CD4-positive, alpha-beta T cell treated with Interleukin-10 for 1 hour (primary cell): ENCODE data around the gene PRKG1.
A peak's percentile ranks its signal among the peaks of the same experiment; 100 is the strongest.
"Not testable (repeated sequence)": the region's sequence is repeated elsewhere in the genome, so short reads cannot be mapped to it uniquely, and the experiment has no call there.

Source experiments
- DNase-seq: peaks from one replicate; pipeline ENCODE4 v3.0.0-alpha.2; 2020

PRKG1 gene

DNA sequence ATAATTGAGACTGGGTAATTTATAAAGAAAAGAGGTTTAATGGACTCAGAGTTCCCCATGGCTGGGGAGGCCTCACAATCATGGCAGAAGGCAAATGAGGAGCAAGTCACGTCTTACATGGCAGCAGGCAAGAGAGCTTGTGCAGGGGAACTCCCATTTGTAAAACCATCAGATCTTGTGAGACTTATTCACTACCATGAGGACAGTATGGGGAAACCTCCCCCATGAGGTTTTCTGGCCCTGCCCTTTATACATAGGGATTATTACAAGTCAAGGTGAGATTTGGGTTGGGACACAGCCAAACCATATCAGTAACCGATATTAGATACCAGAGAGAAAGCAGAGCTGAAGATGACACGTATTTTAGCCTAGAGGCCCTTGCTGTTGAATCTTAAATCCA lies 267.5 kb downstream of the PRKG1 start:
- not testable (repeated sequence) for DNase-seq

DNA sequence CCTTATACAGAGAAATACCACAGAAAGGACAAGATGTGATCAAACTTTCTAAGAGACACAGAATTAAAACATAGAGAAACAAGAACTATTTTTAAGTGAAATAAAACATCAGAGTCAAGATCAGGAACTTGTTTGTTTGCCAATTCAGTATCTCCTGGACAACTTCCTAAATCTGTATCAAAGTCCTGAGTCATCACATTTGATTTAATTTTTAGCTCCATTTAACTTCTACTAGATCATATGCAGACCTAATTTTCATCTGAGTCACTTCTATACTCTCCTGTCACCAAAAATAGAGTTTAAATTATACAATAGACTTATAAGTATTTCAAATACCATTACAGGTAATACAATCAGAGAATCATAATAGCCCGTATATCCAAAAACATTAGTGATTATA lies 268.1 kb downstream of the PRKG1 start:
- DNase-seq = no peak

DNA sequence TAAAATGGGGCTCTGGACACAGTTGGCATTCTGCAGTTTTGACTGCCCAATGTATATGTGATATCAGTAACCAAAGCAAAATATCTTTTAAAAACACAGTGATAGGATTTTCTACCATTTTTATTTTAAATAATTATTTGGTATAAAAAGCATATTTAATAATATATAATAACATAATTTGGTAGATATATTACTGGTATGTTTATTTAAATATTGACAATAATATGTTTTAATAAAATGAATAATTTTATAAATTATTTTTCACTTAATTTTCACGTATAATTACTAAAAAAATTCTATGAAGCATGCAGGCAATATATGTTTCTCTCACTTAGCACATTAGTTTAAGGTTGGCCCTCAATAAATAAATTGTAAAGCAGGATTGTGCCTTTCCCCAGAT lies 269.1 kb downstream of the PRKG1 start:
- DNase-seq = no peak

DNA sequence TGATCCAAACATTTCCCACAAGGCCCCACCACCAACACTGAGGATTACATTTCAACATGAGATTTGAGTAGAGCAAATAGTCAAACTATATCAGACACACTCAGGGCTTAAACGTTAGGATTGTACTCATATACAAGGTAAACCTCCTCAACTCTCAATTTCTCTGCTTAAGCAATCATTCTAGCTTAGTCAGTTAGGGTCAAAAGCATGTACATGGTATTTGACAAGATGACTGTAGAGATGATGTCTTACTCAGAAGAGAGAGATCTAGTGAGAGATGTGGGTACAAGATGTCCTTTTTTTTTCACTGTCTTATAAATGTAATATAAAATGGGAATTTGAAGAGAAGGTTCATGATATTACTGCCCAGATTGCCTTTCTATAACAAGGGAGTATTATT lies 270.1 kb downstream of the PRKG1 start:
- DNase-seq = no peak

DNA sequence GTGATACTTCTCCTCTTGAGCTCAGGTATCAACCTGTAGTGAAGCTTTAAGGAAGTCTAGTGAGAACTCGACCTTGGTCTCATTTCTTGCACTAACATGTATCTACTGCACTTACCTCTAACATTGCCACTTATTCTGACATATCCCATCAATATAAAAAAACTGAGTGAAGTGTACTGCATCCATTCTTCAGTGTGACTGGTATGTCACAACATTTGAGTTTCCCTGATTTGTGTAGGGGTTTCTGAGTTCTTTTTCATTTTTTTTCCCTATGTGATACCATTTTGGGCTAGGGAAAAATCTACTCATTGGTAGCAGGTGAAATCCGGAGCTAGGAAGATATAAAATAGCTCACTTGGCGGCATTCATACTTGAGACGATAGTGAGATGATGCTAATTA lies 274.3 kb downstream of the PRKG1 start:
- DNase-seq = no peak

DNA sequence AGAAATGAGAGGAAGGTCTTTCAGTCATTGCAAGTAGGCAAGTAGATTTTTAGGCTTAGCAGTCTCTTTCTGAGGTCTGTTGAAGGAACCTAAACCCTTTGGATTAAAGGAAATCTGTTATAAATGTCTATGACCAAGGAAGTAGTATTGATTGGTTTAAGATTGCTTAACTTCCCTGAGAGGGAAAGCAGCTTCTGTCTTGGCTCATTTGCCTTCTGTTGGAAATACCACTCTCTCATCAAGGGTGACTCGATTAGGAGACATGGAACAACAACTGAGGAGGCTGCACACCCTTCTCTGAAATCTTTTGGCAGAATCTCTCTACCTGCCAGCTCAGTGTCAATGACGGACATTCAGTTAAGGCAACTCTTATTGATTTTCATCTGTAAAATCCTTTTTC lies 282.9 kb downstream of the PRKG1 start:
- DNase-seq = no peak

DNA sequence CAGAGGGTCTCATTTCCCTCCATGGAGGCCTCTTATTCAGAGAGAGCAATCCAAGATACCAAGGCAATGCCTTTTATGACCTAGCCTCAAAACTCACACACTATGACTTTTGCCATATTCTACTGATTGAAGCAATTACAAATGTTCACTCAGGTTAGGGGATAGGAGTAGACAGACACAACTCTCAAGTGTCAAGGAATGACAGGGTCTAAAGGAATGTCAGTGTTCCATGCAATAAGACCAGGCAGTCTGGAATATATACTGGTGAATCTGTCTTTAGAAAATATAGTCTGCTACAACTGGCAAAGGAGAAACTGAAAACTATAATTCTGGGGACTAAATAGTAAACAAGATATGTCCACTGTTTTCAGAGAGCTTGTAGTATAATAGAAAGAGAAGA lies 283.9 kb downstream of the PRKG1 start:
- DNase-seq = no peak

DNA sequence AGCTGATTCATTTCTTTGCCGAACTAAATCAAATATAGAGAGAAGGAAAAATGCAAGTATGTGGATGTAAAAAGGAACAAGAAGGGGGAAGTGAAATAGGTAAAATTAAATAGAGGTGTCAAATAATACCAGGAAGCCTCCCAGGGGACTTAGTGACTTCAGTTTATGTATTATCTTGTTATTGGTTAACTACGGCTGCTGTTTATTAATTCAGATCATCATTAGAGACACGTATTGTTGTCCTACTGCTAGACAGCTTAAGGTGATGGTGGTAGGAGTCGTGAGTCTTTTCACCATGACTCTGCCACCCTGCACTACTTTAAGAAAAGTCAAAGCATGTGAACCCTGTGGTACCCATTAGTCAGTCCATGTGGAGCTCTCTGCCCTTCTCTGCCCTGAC lies 289.1 kb downstream of the PRKG1 start:
- no peak for DNase-seq

DNA sequence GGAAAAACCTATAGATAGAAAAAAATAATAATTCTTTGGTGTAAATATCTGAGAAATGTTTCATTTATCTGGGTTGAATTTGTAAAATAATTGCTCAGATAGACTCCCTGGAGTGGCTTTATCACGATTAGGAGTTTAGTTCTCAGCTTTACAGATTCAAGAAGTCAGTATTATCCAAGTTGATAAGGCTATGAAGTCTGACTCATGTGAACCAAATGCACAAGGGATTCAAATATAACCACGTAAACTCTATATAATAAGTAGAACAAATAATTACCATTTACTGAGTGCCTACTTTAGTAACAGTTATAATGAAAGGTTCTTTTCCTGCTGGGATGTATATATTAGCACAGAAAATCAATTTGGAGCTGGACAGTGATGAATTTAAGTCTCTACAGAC lies 290.4 kb downstream of the PRKG1 start:
- DNase-seq = no peak

DNA sequence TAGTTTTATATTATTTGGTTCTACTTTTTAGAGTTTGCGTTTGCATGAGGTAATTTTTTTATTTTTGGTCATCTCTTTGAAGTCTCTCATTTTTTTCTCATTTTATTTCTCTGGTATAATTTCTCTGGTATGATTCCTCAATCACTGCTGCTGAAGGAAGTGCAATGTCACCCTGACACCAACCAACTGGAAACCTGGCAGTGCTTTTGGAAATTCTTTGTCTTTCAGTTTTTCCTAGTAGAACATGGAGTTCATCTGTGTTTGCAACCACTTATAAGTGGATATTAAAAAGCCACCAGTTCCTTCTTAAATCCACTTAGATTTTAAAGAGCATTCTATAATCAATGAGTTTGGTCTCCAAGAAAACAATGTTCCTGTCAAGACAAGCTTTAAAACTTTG lies 291.8 kb downstream of the PRKG1 start:
- DNase-seq = no peak

DNA sequence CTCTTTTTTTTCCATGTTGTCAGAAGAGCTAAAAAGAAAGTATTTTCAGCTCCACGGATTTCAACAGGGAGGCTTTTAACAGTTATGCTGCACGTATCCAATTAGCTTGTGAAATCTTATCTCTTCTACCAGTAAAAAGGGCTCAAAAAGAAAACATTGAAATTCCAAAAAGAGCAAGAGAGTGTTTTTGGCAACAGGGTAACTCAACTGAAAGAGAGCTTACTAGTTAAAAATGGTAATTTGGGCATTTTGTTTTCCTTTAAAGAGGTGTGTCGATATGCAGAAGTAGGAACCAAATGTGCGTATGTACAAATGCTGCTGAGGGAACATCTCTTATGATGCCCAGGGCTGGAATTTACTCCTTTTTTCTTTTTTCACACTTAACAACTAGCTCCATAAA lies 292.8 kb downstream of the PRKG1 start:
- no peak for DNase-seq

DNA sequence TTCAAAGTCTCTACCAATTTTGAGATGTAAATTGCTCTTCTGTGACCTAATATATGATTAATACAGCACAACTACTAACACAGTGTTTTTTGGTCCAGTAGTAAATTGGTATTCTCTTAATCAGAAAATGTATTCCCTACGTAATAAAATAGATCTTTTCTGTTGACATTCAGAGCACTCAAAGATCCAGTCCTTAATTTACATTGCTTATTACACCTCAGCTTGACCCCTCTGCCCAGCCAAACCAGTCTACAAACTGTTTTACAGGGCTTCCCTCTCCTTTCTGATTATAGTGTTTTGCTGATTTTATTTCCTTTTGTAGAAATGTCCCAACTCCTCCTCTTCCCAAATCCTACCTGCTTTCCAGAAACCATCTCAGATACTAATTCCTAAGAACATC lies 293.4 kb downstream of the PRKG1 start:
- DNase-seq = no peak

DNA sequence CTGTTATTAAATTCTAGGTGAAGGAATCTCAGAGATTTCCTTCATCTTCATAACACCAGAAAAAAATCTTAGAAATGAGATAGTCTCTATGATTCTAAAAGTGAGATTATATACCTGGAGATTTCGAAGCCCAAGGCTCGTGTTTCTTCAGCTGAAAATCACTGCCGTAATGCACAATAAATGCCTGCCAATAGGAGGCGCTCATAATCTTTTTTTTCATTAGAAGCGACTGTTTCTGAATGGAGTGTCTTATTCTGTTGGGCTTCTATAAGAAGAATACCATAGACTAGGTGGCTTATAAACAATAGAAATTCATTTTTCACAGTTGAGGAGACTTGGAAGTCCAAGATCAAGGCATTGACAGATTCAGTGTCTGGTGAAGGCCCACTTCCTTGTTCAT lies 294.7 kb downstream of the PRKG1 start:
- no peak for DNase-seq

DNA sequence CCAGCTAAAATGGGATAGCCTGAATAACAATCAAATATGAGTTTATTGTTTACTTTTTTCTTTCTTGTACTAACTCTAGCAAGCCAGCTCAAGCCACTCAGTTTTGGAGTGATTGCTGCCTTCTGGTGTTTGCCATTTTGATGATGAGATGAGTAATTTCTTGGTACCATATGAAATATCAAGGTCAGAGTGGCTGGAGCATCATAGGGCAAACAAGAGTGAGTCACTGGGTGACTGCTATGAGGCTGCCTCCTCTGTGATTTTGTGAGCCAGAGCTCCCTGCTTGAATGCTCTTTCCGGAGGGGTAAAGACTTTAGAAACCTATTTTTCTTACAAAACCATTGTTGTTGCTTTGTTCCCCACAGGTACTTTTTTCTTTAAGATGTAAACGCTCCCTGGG lies 295.6 kb downstream of the PRKG1 start:
- no peak for DNase-seq

DNA sequence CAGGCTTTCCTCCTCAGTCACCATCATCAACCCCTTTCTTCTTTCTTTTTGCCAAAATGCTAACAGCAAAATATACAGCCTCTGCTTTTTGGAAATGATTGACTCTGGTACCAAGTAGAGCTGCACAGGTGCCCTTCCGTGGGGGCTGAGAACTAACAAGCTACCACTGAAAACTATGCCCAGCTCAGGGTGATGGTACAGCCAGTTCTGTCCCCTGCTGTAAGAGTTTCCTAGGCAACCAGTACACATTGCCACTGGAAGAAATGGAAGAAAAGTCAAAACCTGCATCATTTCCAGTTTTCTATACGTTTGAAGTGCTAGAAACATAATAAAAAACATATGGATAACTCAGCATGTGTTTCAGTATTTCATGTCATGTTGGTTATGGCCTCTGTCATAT lies 297.5 kb downstream of the PRKG1 start:
- DNase-seq = no peak

DNA sequence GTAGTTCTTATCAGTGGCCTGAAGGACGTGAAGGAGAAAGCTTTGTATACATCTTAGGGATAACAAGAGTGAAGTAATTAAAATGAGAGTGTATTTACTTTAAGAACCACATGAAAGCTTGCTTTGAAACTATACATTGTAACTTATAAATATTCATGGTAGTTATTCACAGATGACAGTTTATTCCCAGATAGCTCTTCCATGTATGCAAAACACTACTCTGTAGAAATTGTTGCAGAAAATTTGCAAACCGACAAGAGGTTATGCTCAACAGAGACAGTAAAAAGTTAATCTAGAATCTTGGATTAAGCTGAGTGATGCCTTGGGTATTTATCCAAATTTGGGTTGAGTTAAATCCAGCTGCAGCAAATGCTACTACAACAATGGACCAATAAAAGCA lies 301.5 kb downstream of the PRKG1 start:
- DNase-seq = no peak

DNA sequence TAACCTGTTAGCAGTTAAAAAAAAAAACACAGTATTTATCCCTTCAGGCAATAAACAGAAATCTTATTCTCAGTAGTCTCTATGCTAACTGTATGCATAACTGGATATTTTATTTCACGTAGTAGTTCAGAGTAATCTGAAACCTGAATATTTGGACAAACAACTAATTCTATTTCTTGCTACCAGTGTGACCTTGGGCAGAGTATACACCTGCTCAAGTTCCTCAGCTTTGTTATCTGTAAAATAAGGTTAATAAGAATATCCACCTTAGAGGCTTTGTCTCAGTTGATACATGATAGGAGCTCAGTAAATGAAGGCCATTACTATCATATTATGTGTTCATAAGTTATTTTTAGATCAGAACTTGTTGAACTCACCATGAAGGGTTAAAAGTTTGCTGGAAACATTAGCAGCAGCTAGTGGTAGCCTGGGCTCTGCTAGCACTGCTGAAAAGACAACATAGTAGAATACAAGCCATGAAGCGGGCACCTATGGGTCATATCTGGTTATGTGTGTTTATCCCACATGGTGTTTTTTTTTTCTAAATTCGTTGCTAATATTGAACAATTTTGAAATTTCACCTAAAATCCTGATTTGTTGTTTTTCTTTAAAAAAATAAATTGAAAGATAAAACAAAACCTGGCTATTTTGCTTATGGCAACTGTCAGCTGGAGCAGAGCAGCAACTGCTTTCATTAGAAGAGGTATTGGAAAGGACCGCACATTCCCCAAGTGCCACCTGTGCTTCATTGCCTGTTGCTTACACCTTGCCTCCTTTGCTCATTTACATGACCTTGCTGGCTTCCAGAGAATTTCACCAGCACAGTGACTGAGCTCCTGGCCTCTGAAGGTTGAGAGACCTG lies 303.0 kb downstream of the PRKG1 start:
- no peak for DNase-seq

DNA sequence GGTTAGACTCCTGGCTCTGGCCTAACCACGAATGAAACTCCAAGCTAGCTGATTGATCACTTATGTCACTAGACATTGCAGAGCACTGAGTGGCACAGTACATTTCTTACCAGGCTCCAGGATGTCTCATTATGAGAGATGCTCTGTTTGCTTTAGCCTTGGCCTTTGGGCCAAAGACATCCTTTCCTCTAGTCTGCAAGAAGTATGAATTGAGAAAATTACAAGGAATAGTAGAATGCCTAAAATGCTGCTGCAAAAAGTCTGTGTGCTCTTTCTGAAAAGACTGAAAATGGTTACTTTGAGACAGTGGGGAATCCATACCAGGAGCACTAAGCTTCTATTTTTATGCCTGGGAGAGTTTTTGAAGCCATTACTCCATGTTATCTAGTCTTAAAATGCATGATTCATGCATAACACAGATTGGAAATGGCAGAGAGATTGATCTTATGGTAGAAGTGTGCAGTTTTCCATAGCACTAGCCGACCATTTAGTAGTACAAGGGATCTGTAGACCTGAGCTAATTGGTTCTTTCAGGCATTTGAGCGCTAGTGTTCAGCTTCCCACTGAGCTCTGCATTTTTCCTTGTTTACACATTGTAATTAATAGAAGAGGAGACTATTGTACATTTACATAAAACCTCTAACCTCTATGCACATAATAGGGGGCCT lies 303.8 kb downstream of the PRKG1 start:
- DNase-seq = no peak

DNA sequence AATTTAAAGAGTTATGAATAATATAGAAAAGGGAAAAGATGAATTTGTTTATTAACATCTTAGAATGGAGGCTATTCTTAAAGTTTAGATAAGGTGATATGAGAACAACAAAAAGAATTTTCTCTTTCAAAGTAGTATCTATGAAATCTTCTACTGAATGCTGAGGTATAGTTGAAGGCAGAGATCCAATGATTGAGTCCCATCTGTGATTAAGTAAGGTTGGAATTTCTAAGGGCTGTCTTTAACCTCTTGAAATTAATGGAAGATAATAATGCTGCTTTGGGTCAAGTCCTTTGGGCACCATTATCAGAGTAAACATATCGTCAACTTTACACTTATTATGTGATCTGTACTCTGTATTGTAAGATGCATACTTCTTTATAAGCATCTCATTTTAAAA lies 307.9 kb downstream of the PRKG1 start:
- DNase-seq = no peak

DNA sequence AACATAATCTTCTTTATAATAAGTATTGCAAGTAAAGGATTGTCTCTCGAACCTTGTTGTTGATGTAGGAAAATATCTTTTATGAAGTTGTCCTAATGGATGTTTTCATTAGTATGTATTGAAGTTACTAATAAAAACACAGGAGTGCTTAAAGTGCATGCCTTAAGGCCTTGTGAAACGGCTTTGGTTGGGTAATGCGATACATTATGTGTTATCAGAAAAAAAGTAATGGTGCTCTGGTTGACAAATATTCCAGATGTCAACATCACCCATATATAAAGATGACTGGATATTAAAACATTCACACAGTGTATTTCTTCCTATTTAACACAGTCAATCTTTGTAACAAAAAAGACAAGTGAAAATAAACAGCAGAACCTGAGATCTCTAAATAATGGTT lies 310.7 kb downstream of the PRKG1 start:
- no peak for DNase-seq

DNA sequence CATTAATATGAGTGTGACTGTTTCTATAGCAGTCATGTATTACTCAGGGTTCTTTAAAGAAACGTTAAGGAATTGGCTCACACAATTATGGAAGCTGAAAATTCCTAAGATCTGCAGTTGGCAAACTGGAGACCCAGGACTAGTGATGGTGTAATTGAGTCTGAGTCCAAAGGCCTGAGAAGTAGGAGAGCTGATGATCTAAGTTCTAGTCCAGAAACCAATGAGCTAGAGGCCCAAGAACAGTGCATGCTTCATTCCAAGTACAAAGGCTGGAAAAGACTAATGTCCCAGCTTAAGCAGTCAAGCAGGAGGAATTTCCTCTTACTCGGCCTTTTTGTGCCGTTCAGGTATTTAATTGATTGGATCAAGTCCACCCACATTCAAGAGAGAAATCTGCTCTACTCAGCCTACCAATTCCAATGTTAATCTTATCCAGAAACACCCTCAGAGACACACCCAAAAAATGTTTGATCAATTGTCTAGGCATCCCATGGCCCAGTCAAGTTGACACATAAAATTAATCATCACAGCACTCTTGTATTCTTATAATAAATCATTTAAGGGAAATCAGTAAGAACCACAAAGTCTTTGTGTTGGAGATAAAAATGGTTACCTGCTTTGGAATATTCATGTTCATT lies 312.1 kb downstream of the PRKG1 start:
- no peak for DNase-seq

DNA sequence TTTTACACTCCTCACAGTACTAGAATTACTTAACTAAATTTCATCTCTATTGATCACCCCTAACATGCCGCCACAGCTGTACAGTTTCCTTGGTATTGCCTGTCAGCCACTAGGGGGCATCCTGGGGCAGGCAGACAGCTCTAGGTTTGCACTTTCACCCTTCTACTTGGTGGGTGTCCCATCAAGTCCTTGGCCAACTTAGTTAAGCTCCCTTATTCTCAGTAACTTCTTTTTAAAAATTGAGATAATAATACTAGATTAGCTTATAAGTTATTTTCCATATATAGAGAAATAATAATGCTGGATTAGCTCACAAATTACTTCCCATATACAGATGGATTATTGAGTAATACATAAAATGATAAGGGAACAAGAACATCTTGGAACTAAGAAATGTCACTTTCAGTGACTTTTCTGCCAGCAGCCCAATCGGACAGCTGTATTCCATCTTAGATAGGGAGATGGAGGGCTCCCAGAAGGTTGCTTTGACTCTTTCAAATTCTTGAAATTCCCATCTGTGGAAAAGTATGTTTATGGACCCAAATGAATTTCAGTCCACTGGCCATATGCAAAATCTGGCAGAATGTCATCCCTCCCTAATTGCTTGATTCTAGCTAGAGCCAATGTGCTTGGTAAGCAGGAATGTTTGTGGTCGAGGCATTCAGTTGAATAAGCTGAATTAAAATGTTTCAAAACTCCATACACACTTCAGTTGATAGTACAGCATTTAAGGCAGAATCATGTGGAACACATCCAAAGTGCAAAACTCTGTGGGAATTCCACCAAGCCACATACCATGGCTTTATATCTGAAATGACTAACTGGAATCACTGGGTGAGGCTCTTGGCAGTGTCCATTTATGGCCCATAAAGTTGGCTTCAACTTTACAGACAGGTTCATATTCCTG lies 315.4 kb downstream of the PRKG1 start:
- DNase-seq = peak; percentile 34

DNA sequence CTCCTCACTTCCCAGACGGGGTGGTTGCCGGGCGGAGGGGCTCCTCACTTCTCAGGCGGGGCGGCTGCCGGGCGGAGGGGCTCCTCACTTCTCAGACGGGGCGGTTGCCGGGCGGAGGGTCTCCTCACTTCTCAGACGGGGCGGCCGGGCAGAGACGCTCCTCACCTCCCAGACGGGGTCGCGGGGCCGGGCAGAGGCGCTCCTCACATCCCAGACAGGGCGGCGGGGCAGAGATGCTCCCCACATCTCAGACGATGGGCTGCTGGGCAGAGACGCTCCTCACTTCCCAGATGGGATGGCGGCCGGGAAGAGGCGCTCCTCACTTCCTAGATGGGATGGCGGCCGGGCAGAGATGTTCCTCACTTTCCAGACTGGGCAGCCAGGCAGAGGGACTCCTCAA lies 318.7 kb downstream of the PRKG1 start:
- DNase-seq = not testable (repeated sequence)
